SJCRH30 (cell line): ENCODE results near the gene ITGA1. TPM values are rescaled to one million over a fixed set of nuclear protein-coding genes. Genes with fewer than 3 reads are reported as not detected.
"Not testable (repeated sequence)": the region's sequence is repeated elsewhere in the genome, so short reads cannot be mapped to it uniquely, and the experiment has no call there.

Experiments
- DNase-seq, 2 experiments: peaks; one replicate each; pipeline ENCODE4 v3.0.0-alpha.2; 2015 to 2020
- H3K27ac ChIP-seq: fragments of 250-450 bp; sonication (Bioruptor Pico); 2 replicates; pipeline ENCODE4 v1.5.1; 2020; ENCODE audit warnings: mild to moderate bottlenecking, moderate library complexity
- H3K27me3 ChIP-seq: fragments of 250-450 bp; sonication (Bioruptor Pico); 2 replicates; pipeline ENCODE4 v1.5.1; 2020; ENCODE audit warnings: mild to moderate bottlenecking, moderate library complexity
- H3K36me3 ChIP-seq: fragments of 250-450 bp; sonication (Bioruptor Pico); 2 replicates; pipeline ENCODE4 v1.5.1; 2020; ENCODE audit warnings: mild to moderate bottlenecking, moderate library complexity
- H3K4me1 ChIP-seq: fragments of 250-450 bp; sonication (Bioruptor Pico); 2 replicates; pipeline ENCODE4 v1.5.1; 2020; ENCODE audit warnings: mild to moderate bottlenecking, moderate library complexity
- H3K4me3 ChIP-seq: fragments of 250-450 bp; sonication (Bioruptor Pico); 2 replicates; pipeline ENCODE4 v1.5.1; 2020; ENCODE audit warnings: mild to moderate bottlenecking, moderate library complexity
- H3K9me3 ChIP-seq: fragments of 250-450 bp; sonication (Bioruptor Pico); replicated peaks from 2 replicates; pipeline ENCODE4 v1.5.1; 2020; ENCODE audit warnings: mild to moderate bottlenecking, moderate library complexity
- total RNA-seq: library from RNA; depleted of rRNA; stranded (reverse); fragments of >200 nt; shearing (Covaris generic); gene quantifications from 2 replicates; pipeline ENCODE4 v1.2.3, GENCODE V29; 2014

ITGA1 gene
- total RNA-seq, 1 experiment from 2014 or later: 9.9 TPM

DNA sequence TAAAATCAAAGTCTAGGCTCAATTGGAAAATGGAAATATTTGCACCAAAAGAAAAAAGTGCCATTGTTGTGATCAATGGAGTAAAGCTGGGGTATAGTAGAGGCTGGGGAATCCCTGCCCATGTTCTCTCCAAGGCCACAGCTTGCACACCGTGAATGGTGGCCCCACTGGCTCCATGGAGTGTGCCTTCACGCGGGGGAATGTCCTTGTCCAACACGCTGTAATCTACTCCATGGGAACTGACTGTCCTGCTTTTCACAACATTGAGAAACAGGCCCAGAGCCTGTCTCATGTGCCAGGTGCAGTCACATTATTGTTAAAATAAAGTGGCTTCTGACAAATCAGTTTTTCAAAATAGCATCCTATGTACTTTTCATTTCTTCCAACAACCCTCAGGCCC is 168.3 kb downstream of the ITGA1 start:
- Histone ChIP-seq H3K36me3 (no peaks in the 10 kb centered on the region; the same call in 1 of the 2 replicates), H3K27ac (no peak overlapping the region), H3K4me1 (no peaks in the 10 kb centered on the region), H3K27me3 (no peaks in the 10 kb centered on the region), H3K4me3 (no peak overlapping the region), H3K9me3 (no peaks in the 10 kb centered on the region)
- DNase-seq: no peak

DNA sequence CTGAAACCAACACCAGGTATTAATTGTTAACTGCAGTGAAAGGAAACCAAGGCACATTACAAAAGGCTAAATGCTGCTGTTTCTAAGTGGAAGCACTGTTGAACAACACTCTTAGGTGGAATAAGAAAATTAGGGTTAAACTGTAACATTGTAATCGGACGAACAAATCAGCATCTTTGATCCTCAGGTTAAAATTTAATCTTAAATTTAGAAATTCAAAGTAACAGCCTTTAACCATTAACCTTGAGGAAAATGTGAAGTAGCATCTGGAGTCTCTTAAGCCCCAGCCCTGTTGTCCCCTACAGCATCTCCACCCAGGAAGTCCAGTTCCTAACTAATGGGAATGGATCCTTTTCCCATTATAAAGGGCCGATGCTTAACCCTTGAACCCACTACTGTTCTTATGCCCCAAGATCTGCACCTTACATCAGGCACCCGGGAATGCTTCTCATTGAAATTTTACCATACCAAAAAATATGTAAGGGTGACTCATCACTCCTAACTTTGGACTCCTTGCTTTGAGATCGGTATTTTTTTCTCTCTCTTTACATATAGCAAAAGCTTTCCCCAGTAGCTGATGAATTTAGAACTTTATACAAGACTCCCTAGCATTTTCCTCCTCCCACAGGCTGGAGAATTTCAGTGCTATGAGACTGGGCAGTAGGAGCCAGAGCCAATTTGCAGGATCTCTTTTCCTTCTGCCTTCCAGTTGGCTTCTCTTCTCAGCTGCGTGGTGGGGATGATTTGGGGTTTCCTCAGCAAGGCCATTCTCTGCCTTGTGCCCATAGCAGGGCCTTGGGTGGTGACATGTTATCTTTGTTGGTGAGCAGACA is 169.4 kb downstream of the ITGA1 start:
- Histone ChIP-seq H3K27me3 (no peaks in the 10 kb centered on the region), H3K27ac (no peak overlapping the region), H3K9me3 (no peaks in the 10 kb centered on the region), H3K4me3 (no peak overlapping the region), H3K36me3 (no peaks in the 10 kb centered on the region; the same call in 1 of the 2 replicates), H3K4me1 (no peaks in the 10 kb centered on the region)
- DNase-seq: no peak

DNA sequence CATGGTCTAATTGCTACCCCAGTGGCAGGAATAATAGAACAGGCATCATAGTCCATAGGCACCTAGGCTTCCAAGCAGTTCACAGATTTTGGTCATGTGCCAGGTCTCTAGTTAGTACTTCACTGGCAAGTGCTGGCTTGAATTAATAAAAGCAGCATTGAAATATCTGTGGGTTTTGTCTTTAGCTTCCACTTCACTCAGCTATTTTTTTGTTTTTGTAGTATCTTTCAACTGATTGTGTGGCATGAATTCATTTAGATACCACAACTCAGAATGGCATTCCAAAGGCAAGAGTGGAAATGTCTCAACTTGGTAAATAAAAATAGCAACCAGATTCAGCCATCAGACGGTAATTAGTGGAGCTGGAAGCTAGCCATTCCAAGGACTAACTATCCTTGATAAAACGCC is 173.6 kb downstream of the ITGA1 start:
- Histone ChIP-seq H3K27me3 (no peaks in the 10 kb centered on the region), H3K9me3 (no peaks in the 10 kb centered on the region), H3K4me1 (no peaks in the 10 kb centered on the region), H3K27ac (no peak overlapping the region), H3K4me3 (no peak overlapping the region), H3K36me3 (no peaks in the 10 kb centered on the region)
- peak in 1 of 2 experiments; percentile 10 for DNase-seq

DNA sequence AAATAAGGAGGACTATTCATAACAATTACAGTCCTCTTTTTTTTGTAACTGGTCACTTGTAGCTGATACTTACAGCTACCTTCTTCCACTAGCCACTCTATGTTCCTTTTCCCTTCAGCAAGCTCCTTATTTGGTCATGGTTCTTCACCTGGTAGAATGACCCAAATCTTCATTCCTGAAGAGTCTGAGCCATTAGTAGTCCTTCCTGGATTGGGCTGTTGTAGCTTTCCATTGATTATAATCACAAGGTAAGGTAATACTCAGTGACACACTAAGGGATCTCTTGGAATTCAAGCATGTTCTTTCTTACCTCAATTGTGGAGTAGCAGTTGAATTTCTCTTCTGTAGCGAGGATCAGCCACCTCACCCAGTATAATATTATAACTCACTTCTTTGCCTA is 175.9 kb downstream of the ITGA1 start:
- H3K4me1 ChIP-seq: no peaks in the 10 kb centered on the region
- H3K4me3 ChIP-seq: no peak overlapping the region
- no peak for DNase-seq
- H3K36me3 ChIP-seq: no peaks in the 10 kb centered on the region
- H3K27me3 ChIP-seq: no peaks in the 10 kb centered on the region
- no peaks in the 10 kb centered on the region for H3K9me3 ChIP-seq
- no peak overlapping the region for H3K27ac ChIP-seq

DNA sequence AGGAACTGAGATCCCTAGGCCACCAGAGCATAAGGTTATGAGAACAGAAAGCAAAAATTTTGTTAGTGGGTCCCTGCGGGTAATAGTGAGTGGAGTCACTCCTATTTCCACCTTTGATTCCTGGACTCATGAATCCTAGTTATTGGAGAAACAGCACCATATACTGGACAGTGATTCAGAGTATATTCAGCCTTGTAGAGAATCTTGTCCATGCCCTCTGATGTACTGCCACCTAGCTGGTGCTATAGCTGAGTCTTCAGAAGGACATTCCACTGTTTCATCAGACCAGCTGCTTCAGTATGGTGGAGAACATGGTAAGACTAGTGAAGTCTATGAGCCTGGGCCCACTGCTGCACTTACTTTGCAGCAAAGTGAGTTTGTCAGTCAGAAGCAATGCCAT is 176.4 kb downstream of the ITGA1 start:
- H3K4me1 ChIP-seq: no peaks in the 10 kb centered on the region
- DNase-seq: no peak
- no peaks in the 10 kb centered on the region for H3K36me3 ChIP-seq
- H3K9me3 ChIP-seq: no peaks in the 10 kb centered on the region
- no peak overlapping the region for H3K27ac ChIP-seq
- no peak overlapping the region for H3K4me3 ChIP-seq
- no peaks in the 10 kb centered on the region for H3K27me3 ChIP-seq

DNA sequence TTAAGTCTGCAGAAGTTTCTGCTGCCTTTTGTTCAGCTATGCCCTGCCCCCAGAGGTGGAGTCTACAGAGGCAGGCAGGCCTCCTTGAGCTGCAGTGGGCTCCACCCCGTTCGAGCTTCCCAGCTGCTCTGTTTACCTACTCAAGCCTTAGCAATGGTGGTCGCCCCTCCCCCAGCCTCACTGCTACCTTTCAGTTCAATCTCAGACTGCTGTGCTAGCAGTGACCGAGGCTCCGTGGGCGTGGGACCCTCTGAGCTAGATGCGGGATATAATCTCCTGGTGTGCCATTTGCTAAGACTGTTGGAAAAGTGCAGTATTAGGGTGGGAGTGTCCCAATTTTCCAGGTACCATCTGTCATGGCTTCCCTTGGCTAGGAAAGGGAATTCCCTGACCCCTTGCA is 188.4 kb downstream of the ITGA1 start:
- H3K27ac ChIP-seq, DNase-seq, H3K4me1 ChIP-seq, H3K9me3 ChIP-seq, H3K4me3 ChIP-seq, H3K36me3 ChIP-seq, H3K27me3 ChIP-seq: not testable (repeated sequence)

DNA sequence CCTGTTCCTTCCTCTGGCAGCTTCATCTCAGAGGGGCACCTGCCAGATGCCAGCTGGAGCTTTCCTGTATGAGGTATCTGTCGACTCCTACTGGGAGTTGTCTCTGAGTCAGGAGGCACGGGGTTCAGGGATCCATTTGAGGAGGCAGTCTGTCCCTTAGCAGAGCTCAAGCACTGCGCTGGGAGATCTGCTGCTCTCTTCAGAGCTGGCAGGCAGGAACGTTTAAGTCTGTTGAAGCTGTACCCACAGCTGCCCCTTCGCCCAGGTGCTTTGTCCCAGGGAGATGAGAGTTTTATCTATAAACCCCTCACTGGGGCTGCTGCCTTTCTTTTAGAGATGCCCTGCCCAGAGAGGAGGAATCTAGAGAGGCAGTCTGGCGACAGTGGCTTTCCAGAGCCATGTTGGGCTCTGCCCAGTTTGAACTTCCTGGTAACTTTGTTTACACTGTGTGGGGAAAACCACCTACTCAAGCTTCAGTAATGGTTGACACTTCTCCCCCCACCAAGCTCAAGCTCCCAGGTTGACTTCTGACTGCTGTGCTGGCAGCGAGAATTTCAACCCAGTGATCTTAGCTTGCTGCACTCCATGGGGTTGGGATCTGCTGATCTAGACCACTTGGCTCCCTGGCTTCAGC is 189.7 kb downstream of the ITGA1 start:
- H3K4me1 ChIP-seq: no peaks in the 10 kb centered on the region
- 0 out of 2 replicates have a peak, but pooled peaks cover 7% of the 10 kb centered on the region for H3K9me3 ChIP-seq
- H3K36me3 ChIP-seq: no peaks in the 10 kb centered on the region
- DNase-seq: no peak
- H3K4me3 ChIP-seq: no peak overlapping the region
- H3K27ac ChIP-seq: no peak overlapping the region
- H3K27me3 ChIP-seq: no peaks in the 10 kb centered on the region

DNA sequence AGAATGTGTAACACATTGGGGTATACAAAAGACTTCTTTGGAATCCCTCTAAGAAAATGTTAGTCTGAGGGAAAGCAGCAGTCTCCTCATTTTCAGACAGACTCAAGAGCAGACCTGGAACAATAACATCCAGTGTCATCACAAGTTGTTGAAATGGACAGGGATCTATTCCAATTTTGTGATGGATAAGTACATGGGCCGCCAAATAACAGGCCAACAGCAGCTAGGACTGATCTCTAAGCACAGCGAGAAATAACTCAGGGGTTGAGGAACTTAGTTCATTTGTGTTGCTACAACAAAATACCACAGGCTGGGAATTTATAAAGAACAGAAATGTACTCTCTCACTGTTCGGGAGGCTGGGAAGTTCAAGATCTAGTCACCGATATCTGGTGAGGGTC is 193.8 kb downstream of the ITGA1 start:
- Histone ChIP-seq H3K9me3 (0 out of 2 replicates have a peak, but pooled peaks cover 7% of the 10 kb centered on the region), H3K4me1 (no peaks in the 10 kb centered on the region)

DNA sequence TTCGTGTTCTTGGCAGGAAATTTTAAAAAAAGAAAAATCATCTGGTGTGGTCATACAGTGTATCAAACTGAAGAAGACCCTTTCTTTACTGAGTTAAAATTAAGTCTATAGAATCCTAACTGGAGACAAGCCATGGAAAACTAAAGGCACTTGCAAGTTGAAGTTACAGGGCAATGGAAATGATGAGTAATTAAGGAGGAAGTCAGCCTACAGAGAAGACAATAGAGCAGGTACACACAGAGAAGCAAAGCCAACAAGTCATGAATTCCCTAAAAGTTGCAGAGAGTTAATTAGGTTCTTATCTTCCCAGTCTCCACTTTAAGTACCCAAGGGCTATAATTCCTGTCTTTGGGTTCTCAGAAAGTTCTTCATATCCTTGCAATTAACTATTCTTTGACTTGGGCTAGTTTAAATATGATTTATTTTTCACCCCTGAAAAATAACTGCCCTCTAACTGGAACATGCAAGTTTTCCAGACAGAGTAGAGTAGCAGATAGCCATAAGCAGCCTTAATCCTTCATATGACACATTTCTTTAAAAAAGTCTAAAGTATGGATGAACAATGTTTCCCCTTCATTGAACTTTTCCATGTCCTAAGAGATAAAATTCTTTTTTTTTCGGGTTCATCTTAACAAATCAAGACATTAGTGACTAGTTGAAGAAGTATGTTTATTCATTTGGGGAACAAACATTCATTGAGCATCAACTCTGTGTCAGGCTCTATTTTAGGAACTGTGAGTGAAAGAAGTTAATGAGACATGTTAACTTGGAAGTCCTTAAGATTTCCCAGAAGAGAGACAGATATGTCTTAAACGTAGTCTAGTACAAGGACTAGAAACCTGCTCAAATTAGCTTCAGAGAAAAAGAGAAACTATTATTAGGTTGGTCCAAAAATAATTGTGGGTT is 196.3 kb downstream of the ITGA1 start:
- Histone ChIP-seq H3K4me3 (no peak overlapping the region), H3K4me1 (no peaks in the 10 kb centered on the region), H3K27ac (no peak overlapping the region), H3K36me3 (no peaks in the 10 kb centered on the region), H3K9me3 (0 out of 2 replicates have a peak, but pooled peaks cover 2% of the 10 kb centered on the region), H3K27me3 (no peaks in the 10 kb centered on the region; the same call in 1 of the 2 replicates)
- DNase-seq: no peak

More for the DNA sequence above, 193.8 kb downstream of the ITGA1 start:
- Histone ChIP-seq H3K27me3 (no peaks in the 10 kb centered on the region), H3K36me3 (no peaks in the 10 kb centered on the region), H3K4me3 (no peak overlapping the region), H3K27ac (no peak overlapping the region)
- no peak for DNase-seq

DNA sequence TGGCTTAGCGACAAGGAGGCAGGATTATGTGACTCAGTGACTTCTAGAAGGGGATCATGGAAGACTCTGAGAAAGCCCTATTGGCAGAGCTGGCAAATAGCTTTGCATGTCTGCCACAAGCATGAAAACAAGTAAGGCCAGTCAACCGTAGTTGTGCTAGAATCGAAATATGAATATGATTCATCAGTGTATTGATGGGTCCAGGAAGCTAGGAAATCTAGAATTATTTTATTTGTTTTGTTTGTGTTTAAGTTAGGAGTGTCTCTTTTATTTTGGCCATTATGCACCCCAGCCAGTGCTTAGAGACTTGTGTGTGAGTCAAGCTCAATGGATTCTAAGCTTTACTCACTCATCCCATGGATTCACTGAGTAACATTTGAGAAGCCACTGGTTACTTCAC is 197.6 kb downstream of the ITGA1 start:
- Histone ChIP-seq H3K27me3 (no peaks in the 10 kb centered on the region; the same call in 1 of the 2 replicates), H3K4me3 (no peak overlapping the region), H3K9me3 (no peaks in the 10 kb centered on the region), H3K36me3 (no peaks in the 10 kb centered on the region), H3K27ac (no peak overlapping the region), H3K4me1 (no peaks in the 10 kb centered on the region; the same call in 1 of the 2 replicates)
- DNase-seq: no peak

DNA sequence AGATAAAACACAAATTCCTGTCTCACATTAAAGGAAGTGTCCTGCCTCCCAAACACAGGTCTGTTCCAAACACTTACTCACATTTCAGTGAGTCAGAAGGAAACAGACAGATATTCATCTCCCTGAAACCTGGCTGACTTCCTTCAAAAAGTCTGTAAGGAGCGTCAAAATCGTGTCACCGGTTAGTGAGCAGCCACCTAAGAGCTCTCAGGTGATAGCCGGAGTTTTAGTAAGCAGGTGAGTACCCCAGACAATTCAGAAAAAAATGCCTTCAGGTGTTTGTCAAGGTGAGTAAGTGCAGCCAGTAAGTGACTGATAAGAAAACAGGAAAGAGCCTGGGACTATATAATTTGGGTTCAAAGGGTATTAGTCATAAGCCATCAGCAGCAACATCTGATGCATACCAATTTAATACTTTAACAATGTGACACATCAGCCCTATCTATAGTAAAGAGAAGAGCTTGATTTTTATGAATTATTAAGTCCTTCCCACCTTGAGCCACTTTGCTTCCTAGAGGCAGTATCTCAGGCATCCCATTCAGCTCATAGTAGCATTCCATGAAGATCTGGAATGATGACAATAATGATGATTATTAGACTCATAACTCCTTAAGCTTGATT is 200.1 kb downstream of the ITGA1 start:
- Histone ChIP-seq H3K4me3 (no peak overlapping the region), H3K27me3 (no peaks in the 10 kb centered on the region; the same call in 1 of the 2 replicates), H3K9me3 (no peaks in the 10 kb centered on the region), H3K36me3 (no peaks in the 10 kb centered on the region), H3K4me1 (no peaks in the 10 kb centered on the region; the same call in 1 of the 2 replicates), H3K27ac (no peak overlapping the region)
- no peak for DNase-seq

DNA sequence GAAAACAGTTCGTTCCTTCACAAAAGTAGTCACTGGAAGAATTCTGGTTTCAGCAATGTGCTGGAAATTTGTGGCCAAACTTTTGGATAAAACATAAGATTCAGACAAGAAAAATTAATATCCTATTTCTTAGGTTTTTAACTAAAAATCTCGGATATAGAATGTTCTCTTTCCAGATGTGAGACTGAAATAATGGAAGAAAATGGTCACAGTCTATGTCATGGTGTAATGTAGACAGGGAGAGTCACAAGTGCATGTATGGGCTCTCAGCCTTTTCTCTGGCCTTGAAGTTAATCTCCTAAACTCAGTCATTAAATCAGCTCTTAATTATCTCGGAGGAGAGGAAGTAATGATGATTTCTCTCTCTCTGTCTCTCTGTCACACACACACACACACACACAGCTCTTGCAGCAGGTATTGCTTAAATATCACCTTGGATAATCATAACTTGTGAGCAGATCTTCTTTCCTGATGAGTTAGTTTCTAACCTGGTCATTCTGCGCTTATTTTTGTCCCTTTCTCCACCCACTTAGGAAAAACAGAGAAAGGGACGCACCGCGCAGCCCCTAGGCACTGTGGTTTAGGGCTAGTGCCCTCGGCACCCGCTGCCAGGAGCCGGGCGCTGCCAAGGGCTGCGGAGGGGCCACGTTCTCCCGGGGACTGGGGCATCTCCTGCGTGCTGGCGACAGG is 200.8 kb downstream of the ITGA1 start:
- Histone ChIP-seq H3K9me3 (no peaks in the 10 kb centered on the region), H3K4me3 (peak overlapping the region; percentile 63), H3K4me1 (no peaks in the 10 kb centered on the region; the same call in 1 of the 2 replicates), H3K27me3 (no peaks in the 10 kb centered on the region; the same call in 1 of the 2 replicates), H3K27ac (no peak overlapping the region), H3K36me3 (no peaks in the 10 kb centered on the region)
- no peak for DNase-seq

DNA sequence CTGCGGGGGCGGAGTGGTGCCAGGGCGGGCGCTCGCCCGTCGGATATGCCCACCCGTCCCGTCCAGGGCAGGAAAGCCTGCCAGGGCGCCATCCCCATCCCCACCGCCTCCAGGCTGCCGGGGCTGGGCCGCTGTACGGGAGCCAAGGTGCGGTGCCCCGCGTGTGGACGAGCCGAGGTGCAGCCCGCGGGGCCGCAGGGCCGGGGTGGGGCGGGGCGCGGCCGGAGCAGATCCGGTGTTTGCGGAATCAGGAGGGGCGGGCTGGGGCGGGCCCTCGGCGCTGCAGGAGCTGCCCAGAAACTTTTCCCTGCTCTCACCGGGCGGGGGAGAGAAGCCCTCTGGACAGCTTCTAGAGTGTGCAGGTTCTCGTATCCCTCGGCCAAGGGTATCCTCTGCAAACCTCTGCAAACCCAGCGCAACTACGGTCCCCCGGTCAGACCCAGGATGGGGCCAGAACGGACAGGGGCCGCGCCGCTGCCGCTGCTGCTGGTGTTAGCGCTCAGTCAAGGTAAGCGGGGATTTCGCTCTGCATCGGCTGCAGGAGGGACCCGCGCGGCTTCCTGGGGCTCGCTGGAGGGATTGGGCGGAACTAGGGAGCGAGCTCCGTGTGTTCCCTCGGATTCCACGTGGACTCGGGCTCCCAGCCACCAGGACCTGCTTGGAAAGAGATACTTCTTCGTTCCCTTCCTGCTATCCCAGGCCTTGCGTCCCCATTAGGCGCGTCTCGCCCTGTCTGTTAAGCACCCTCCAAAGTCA is 201.5 kb downstream of the ITGA1 start, which contains the start of gene ITGA2:
ITGA2 (plus strand) TSS at position 328 of the 756 bp plus-strand sequence; CDS start at position 445, 117 bp downstream.
- Histone ChIP-seq H3K4me3 (peak within 1 kb of the TSS; percentile 63), H3K27me3 (no peaks in the 10 kb centered on the region; the same call in 1 of the 2 replicates), H3K27ac (no peak within 1 kb of the TSS), H3K9me3 (no peaks in the 10 kb centered on the region), H3K36me3 (no peaks in the 10 kb centered on the region), H3K4me1 (no peaks in the 10 kb centered on the region; the same call in 1 of the 2 replicates)
- DNase-seq: peak; percentile 29 to 52
